HL-60/S4 treated with phorbol 12-myristate 13-acetate at 8.2 ng/mL for 4 days and 3 days (cell line): Measurements from ENCODE around the gene NTM.
"Not testable (repeated sequence)": the region's sequence is repeated elsewhere in the genome, so short reads cannot be mapped to it uniquely, and the experiment has no call there.

Experiments used
- in situ Hi-C: fragments of 300-500 bp; cut with MboI; formaldehyde crosslinking; loops from 2 replicates; pipeline ENCODE4 v1.15.0; 2022; ENCODE audit warnings: low sequenced_read_pairs

The NTM gene

GRCh38 chr11:132310390-132311375, 940.3 kb downstream of the NTM start:
- in situ Hi-C loops, result no loop called here

GRCh38 chr11:132311703-132312102, 941.3 kb downstream of the NTM start:
- in situ Hi-C loops, result no loop called here

GRCh38 chr11:132312161-132312560, 941.7 kb downstream of the NTM start:
- in situ Hi-C loops, result no loop called here

- in situ Hi-C loops, result no loop called here
Measured at GRCh38 chr11:132312701-132313111, 942.3 kb downstream of the NTM start.

GRCh38 chr11:132314911-132315455, 944.6 kb downstream of the NTM start:
- in situ Hi-C loops, result no loop called here

- in situ Hi-C loops, result no loop called here
Measured at GRCh38 chr11:132315696-132316095, 945.3 kb downstream of the NTM start.

- in situ Hi-C loops, result no loop called here
Measured at GRCh38 chr11:132318421-132319157, 948.2 kb downstream of the NTM start.

- in situ Hi-C loops, result not testable (repeated sequence)
Measured at GRCh38 chr11:132319419-132319818, 949.0 kb downstream of the NTM start.

- in situ Hi-C loops, result no loop called here
Measured at GRCh38 chr11:132330515-132330914, 960.1 kb downstream of the NTM start.

GRCh38 chr11:132332521-132332920, 962.1 kb downstream of the NTM start:
- in situ Hi-C loops, result no loop called here

- in situ Hi-C loops, result no loop called here
Measured at GRCh38 chr11:132334769-132335280, 964.4 kb downstream of the NTM start.

GRCh38 chr11:132335311-132335710, 964.9 kb downstream of the NTM start:
- in situ Hi-C loops, result no loop called here

GRCh38 chr11:132336781-132337535, 966.5 kb downstream of the NTM start:
- in situ Hi-C loops, result no loop called here

- in situ Hi-C loops, result no loop called here
Measured at GRCh38 chr11:132337819-132338416, 967.5 kb downstream of the NTM start.

- in situ Hi-C loops, result no loop called here
Measured at GRCh38 chr11:132342408-132342807, 972.0 kb downstream of the NTM start.

- in situ Hi-C loops, result no loop called here
Measured at GRCh38 chr11:132343445-132344175, 973.2 kb downstream of the NTM start.

GRCh38 chr11:132346558-132347148, 976.2 kb downstream of the NTM start:
- in situ Hi-C loops, result no loop called here

GRCh38 chr11:132347156-132348090, 977.0 kb downstream of the NTM start:
- in situ Hi-C loops, result no loop called here
